ENCODE results near the gene KCMF1.

KCMF1 gene

DNA sequence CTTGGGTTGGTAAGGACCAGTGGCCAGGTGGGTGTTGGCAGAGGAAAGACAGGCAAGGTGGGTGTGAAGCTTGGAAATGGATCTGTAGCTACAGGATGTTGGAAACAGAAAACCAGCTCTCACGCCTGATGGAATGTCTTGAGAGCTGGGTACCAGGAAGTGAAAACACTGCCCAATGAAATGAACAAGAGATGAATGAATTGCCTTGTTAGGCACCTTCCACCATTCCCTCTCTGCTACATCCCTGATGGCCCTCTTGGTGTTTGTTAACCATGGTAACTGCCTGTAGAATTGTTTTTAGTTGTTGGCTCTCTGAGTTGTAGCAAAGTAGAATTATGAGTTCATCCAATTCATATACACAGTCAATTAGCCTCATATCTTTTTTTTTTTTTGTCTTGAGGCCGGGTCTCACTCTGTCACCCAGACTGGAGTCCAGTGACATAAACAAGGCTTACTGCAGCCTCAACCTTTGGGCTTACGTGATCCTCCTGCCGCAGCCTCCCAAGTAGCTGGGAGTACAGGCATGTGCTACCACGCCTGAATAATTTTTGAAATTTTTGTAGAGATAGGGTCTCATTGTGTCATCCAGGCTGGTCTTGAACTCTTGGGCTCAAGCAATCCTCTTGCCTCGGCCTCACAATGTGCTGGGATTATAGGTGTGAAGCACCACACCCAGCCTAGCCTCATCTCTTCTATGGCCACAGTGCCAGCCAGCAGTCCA, 9.5 kb downstream of the KCMF1 start:
- DNase-seq (ENCODE audit: low read depth) = no peak

DNA sequence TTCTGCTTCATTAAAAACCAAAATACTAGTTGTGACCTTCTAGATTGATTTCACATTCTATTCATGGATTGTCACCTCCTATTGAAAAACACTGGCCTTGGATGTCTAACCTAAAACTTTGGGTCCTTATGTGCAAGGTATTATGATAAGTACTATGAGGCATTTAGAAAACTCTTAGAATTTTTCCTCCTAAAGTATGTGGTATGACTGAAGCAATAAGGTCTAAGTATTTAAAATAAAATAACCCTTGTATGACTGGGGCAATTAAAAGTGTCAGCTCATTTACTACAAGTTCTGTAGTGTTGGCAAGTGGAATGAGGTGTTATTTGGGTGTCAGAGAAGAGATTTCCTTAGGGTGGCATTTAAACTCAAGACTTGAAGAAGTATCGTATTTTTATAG, 15.1 kb downstream of the KCMF1 start:
- no peak for DNase-seq (ENCODE audit: low read depth)

- no peak for DNase-seq (ENCODE audit: low read depth)
Observed at GRCh38 chr2:84989422-84989821, 18.5 kb downstream of the KCMF1 start.

DNA sequence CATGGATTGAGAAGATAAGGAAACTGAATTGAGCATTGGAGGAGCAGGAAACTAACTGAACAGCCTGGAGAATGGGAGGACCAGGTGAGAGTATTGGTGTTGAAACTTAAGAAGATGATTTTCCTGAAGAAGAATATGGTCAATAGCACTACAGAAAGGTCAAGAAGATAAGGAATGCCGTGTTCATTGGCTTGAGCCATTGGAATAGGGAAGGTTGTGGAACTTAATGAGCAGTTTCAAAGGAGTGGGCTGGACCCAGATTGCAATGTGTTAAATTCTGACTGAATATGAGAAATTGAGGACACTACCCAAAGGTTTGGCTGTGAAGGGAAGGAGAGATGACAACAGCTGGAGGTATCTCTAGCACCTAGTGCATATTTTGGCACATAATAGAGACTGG, 19.0 kb downstream of the KCMF1 start:
- no peak for DNase-seq (ENCODE audit: low read depth)

GRCh38 chr2:84991404-84992160, 20.6 kb downstream of the KCMF1 start:
- no peak for DNase-seq (ENCODE audit: low read depth)

DNA sequence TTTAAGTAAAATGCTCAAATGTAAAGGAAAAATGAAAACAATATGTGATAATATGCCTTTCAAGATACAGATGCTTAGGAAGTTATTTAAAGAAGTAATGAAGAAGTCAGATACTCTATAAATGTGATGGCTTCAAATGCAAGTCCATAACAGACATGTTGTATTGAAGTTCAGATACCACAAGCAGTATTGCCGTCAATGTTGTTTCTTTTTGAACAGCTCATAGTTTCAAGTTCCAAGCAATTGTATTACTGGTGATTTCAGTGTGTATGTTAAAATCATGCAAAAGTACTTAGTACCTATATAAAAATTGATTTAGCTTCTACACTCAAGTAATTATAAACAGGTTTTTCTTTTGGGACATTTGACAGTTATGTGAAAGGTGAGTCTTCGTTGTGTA, 24.9 kb downstream of the KCMF1 start:
- no peak for DNase-seq (ENCODE audit: low read depth)

- no peak for DNase-seq (ENCODE audit: low read depth)
Observed at GRCh38 chr2:84996909-84997308, 25.9 kb downstream of the KCMF1 start.

DNA sequence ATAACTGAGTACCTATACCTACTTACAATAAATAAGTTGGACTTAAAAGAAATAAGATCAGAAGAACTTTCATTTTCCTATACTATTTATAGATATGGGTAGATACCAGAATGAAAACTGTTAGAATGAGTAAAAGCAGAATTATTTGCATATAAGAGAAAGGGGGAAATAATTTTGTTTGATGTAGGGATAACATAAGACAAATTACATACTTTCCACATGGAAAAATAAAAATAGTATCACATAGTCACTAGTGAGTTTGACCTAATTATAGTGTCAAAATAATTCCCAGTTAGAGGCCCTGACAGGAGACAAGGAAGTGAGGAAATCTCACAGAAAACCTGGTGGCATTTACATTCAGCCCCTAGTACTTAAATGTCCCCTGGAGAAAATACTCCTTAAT, 28.6 kb downstream of the KCMF1 start:
- DNase-seq (ENCODE audit: low read depth) = no peak

DNA sequence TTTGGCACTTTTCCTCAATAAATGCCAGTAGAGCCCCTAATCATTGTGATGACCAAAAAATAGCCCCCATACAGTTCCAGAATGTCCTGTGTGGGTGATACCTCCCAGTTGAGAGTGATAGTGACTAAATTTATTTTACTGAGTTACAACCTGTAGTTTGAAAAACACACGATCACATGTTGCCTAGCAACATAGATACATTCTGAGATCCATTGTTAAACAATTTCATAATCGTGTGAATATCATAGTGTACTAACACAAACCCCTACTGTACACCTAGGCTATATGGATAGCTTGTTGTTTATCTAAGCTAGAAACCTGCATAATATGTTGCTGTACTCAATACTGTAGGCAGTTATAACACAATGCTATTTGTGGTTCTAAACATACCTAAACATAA, 30.6 kb downstream of the KCMF1 start:
- DNase-seq (ENCODE audit: low read depth) = no peak

- DNase-seq (ENCODE audit: low read depth) = no peak
Observed at GRCh38 chr2:85002534-85002933, 31.6 kb downstream of the KCMF1 start.

GRCh38 chr2:85008252-85008651, 37.3 kb downstream of the KCMF1 start:
- no peak for DNase-seq (ENCODE audit: low read depth)

DNA sequence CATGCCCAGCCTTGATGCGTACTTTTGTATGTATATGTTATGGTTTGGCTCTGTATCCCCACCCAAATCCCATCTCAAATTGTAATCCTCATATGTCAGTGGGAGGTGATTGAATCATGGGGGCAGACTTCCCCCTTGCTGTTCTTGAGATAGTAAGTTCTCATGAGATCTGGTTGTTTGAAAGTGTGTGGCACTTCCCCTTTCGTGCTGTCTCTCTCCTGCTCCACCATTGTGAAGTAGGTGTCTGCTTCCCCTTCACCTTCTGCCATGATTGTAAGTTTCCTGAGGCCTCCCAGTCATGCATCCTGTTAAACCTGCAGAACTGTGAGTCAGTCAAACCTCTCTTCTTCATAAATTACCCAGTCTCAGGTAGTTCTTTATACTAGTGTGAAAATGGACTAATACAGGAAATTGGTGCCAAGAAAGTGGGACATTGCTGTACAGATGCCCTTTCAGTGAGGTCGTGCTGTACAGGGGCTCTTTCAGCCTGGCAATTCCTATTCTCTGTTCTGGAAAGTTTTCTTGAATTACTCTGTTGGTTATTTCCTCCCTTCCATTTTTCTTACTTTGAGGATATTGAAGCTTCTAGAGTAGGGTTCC, 38.2 kb downstream of the KCMF1 start:
- no peak for DNase-seq (ENCODE audit: low read depth)

GRCh38 chr2:85010404-85010803, 39.4 kb downstream of the KCMF1 start:
- DNase-seq (ENCODE audit: low read depth) = no peak

DNA sequence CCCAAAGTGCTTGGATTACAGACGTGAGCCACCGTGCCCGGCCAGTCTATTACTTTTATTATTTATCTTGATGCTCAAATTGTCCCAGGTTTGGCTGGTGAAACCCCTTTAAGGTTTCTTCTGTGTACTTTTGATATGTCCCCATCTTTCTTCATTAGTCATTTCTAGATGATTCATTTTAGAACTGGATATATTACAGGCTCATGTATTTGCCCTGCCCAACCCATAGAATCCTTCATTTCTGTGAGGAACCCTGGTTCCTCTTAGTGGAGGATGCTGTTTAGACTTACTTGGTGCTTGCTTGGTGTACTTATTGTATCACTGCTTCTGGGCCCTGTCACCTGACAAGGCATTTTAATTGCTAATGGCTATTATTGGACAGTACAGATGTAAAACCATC, 40.1 kb downstream of the KCMF1 start:
- DNase-seq (ENCODE audit: low read depth) = no peak

GRCh38 chr2:85011747-85012146, 40.8 kb downstream of the KCMF1 start:
- no peak for DNase-seq (ENCODE audit: low read depth)

- DNase-seq (ENCODE audit: low read depth) = no peak
Observed at GRCh38 chr2:85012431-85012830, 41.5 kb downstream of the KCMF1 start.

DNA sequence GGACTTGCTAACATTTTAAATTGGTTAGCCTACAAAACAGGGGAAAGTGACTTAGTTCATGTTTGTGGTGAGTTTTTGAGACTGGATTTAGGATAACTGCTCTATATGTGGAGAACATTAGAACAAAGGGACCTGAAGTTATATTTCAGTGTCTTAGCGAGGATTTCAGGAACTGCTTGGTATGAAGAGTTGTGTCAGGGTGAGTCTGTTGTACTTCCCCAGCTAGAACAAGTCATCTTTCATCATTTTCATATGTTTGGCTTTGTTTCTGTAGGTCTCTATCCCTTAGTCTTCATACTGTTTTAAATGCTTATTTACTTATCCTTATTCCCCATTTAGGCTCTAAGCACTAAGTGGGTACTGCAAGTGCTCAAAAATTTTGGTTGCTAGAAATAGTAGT, 41.9 kb downstream of the KCMF1 start:
- DNase-seq (ENCODE audit: low read depth) = no peak

GRCh38 chr2:85015653-85016360, 44.8 kb downstream of the KCMF1 start:
- no peak for DNase-seq (ENCODE audit: low read depth)

- DNase-seq (ENCODE audit: low read depth) = no peak
Observed at GRCh38 chr2:85016446-85016845, 45.5 kb downstream of the KCMF1 start.

DNA sequence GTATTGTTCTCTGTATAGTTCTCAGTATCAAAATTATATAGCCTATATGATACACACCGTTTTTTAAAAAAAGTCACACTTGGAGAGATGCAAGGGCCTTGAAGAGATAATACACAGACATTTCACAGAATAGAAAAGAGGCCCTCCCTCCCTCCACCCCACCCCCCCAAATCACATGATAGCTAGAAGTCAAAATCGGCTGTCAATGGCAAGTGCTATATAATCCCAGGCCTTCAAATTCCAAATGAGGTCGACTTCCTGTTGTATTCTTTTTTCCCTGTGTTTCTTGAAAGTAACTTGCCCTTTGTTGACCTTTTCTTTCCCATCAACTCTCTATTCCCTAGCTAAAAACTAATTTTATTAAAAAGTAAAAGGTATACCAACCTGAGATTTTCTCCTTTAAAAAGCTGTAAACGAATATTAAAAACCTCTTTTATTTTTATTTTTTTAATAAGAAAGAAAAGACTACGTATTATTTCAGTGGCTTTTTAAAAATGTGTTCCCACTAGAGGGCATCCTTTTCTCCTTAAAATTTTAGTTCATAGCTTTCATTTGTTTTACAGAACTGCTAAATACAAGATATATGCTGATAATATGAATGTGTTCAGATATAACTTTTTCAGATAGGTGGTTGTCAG, 46.6 kb downstream of the KCMF1 start:
- no peak for DNase-seq (ENCODE audit: low read depth)

DNA sequence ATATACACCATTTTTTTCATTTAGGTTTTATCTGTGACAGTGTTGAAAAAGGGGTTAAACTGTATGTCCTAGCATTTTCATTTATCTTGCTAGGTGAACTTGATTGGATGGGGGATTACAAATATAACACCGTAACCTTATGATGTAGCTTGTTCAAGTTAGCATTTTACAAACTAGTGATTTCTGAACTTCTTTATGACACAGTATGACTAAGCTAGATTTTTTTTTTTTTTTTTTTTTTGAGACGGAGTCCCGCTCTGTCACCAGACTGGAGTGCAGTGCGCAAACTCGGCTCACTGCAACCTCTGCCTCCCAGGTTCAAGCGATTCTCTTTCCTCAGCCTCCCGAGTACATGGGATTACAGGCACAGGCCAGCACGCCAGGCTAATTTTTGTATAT, 47.1 kb downstream of the KCMF1 start:
- no peak for DNase-seq (ENCODE audit: low read depth)

- no peak for DNase-seq (ENCODE audit: low read depth)
Observed at GRCh38 chr2:85019121-85019520, 48.2 kb downstream of the KCMF1 start.

Measured in T-helper 22 cell (primary cell).